Hematopoietic multipotent progenitor cell treated with erythropoietin and hydrocortisone succinate and interleukin-3 and kit ligand, for 8 days (in vitro differentiated cells): ENCODE data around the gene TCOF1.

Source experiments
- DNase-seq: peaks from one replicate; pipeline ENCODE4 v3.0.0-alpha.2; 2015

The TCOF1 gene

GRCh38 chr5:150323092-150323491, 34.4 kb upstream of the TCOF1 start:
- no peak for DNase-seq

- DNase-seq: no peak
These were observed 33.7 kb upstream of the TCOF1 start for GRCh38 chr5:150323819-150324218.

- no peak for DNase-seq
These were observed 32.1 kb upstream of the TCOF1 start for GRCh38 chr5:150325426-150325825.

- no peak for DNase-seq
These were observed 30.8 kb upstream of the TCOF1 start for GRCh38 chr5:150326707-150327106.

- DNase-seq: no peak
These were observed 30.4 kb upstream of the TCOF1 start for GRCh38 chr5:150327139-150327538.

GRCh38 chr5:150328515-150328914, 29.0 kb upstream of the TCOF1 start:
- DNase-seq: no peak

- DNase-seq: peak; percentile 55
These were observed 28.5 kb upstream of the TCOF1 start for GRCh38 chr5:150329038-150329437.

GRCh38 chr5:150329881-150330876, 27.3 kb upstream of the TCOF1 start:
- DNase-seq: no peak

- DNase-seq: no peak
These were observed 24.1 kb upstream of the TCOF1 start for GRCh38 chr5:150333400-150333799.

GRCh38 chr5:150335778-150336177, 21.7 kb upstream of the TCOF1 start:
- no peak for DNase-seq

GRCh38 chr5:150338546-150338945, 19.0 kb upstream of the TCOF1 start:
- no peak for DNase-seq

- no peak for DNase-seq
These were observed 18.3 kb upstream of the TCOF1 start for GRCh38 chr5:150339165-150339564.

GRCh38 chr5:150339841-150340240, 17.7 kb upstream of the TCOF1 start:
- no peak for DNase-seq

GRCh38 chr5:150340614-150341255, 16.8 kb upstream of the TCOF1 start:
- DNase-seq: no peak

GRCh38 chr5:150341331-150341730, 16.2 kb upstream of the TCOF1 start:
- no peak for DNase-seq

- DNase-seq: no peak
These were observed 15.5 kb upstream of the TCOF1 start for GRCh38 chr5:150341989-150342388.

GRCh38 chr5:150342583-150342982, 14.9 kb upstream of the TCOF1 start:
- no peak for DNase-seq

- no peak for DNase-seq
These were observed 13.4 kb upstream of the TCOF1 start for GRCh38 chr5:150343994-150344631.

- no peak for DNase-seq
These were observed 11.8 kb upstream of the TCOF1 start for GRCh38 chr5:150345716-150346115.

GRCh38 chr5:150346592-150346991, 10.9 kb upstream of the TCOF1 start:
- DNase-seq: no peak

GRCh38 chr5:150347003-150347402, 10.5 kb upstream of the TCOF1 start:
- no peak for DNase-seq

GRCh38 chr5:150347451-150347850, 10.0 kb upstream of the TCOF1 start:
- DNase-seq: no peak

GRCh38 chr5:150349681-150350275, 7.7 kb upstream of the TCOF1 start:
- DNase-seq: no peak
